Mesenchymal stem cell (in vitro differentiated cells and primary cell): ENCODE data around the gene LRRC70.
A peak's percentile ranks its signal among the peaks of the same experiment; 100 is the strongest.

ENCODE experiments used
- DNase-seq: peaks from one replicate; pipeline ENCODE4 v3.0.0-alpha.2; 2013
- H2AFZ ChIP-seq: one replicate; pipeline ENCODE4 v1.6.1; 2013; ENCODE audit warnings: low read depth, mild to moderate bottlenecking, control low read depth, inconsistent platforms, low read length, moderate library complexity
- H2AK5ac ChIP-seq: 2 replicates; pipeline ENCODE4 v1.6.1; 2013; ENCODE audit warnings: low read length, moderate library complexity, mild to moderate bottlenecking, inconsistent platforms; ENCODE audit not compliant: severe bottlenecking
- H2BK120ac ChIP-seq: one replicate; pipeline ENCODE4 v1.6.1; 2013; ENCODE audit warnings: low read depth, mild to moderate bottlenecking, inconsistent platforms, low read length, moderate library complexity
- H2BK12ac ChIP-seq, 2 experiments: one replicate each; pipeline ENCODE4 v1.6.1; 2013; ENCODE audit warnings: inconsistent platforms in 2 of 2, low read length in 2 of 2, mild to moderate bottlenecking in 2 of 2, moderate library complexity in 2 of 2, control low read depth in 1 of 2
- H2BK15ac ChIP-seq: one replicate; pipeline ENCODE4 v1.6.1; 2013; ENCODE audit warnings: mild to moderate bottlenecking, low read depth, inconsistent platforms; ENCODE audit not compliant: poor library complexity, severe bottlenecking
- H2BK5ac ChIP-seq: 2 replicates; pipeline ENCODE4 v1.6.1; 2013; ENCODE audit warnings: low read depth, mild to moderate bottlenecking, low read length, control low read depth, inconsistent platforms; ENCODE audit not compliant: poor library complexity, severe bottlenecking
- H3K14ac ChIP-seq, 2 experiments: one replicate each; pipeline ENCODE4 v1.6.1; 2013; ENCODE audit warnings: inconsistent platforms in 2 of 2, low read length in 2 of 2, control low read depth in 1 of 2, mild to moderate bottlenecking in 1 of 2, moderate library complexity in 1 of 2
- H3K18ac ChIP-seq, 2 experiments: one replicate each; pipeline ENCODE4 v1.6.1; 2013; ENCODE audit warnings: inconsistent platforms in 2 of 2, low read length in 2 of 2, control low read depth in 1 of 2, low read depth in 1 of 2, mild to moderate bottlenecking in 1 of 2
- H3K23ac ChIP-seq, 2 experiments: one replicate each; pipeline ENCODE4 v1.6.1; 2013; ENCODE audit warnings: inconsistent platforms in 2 of 2, low read length in 2 of 2, mild to moderate bottlenecking in 2 of 2, moderate library complexity in 2 of 2, control low read depth in 1 of 2
- H3K27ac ChIP-seq: 2 replicates; pipeline ENCODE4 v1.5.1; 2013; ENCODE audit warnings: mild to moderate bottlenecking, moderate library complexity, low read length, control low read depth, inconsistent platforms; ENCODE audit not compliant: poor library complexity, severe bottlenecking
- H3K27me3 ChIP-seq, 2 experiments: 2 replicates each; pipeline versions ENCODE4 v1.6.1 to v1.7.0; 2013; ENCODE audit warnings: low read length in 2 of 2, mild to moderate bottlenecking in 2 of 2, moderate library complexity in 2 of 2, control low read depth in 1 of 2, inconsistent platforms in 1 of 2; ENCODE audit not compliant: control insufficient read depth in 1 of 2, insufficient read depth in 1 of 2
- H3K36me3 ChIP-seq, 2 experiments: 2 replicates each; pipeline versions ENCODE4 v1.6.1 to v1.7.0; 2013; ENCODE audit warnings: low read length in 2 of 2, control low read depth in 1 of 2, inconsistent platforms in 1 of 2, low read depth in 1 of 2, mild to moderate bottlenecking in 1 of 2; ENCODE audit not compliant: insufficient read depth in 2 of 2, control insufficient read depth in 1 of 2
- H3K4ac ChIP-seq, 2 experiments: one replicate each; pipeline ENCODE4 v1.6.1; 2013; ENCODE audit warnings: inconsistent platforms in 2 of 2, low read length in 2 of 2, mild to moderate bottlenecking in 2 of 2, moderate library complexity in 2 of 2, control low read depth in 1 of 2, low read depth in 1 of 2
- H3K4me1 ChIP-seq: 2 replicates; pipeline ENCODE4 v1.6.1; 2013; ENCODE audit warnings: low read depth, low read length, control low read depth; ENCODE audit not compliant: control insufficient read depth, insufficient read depth
- H3K4me2 ChIP-seq: 2 replicates; pipeline ENCODE4 v1.6.1; 2013; ENCODE audit warnings: low read length, mild to moderate bottlenecking, inconsistent platforms; ENCODE audit not compliant: poor library complexity, severe bottlenecking
- H3K4me3 ChIP-seq, 2 experiments: 2 replicates each; pipeline versions ENCODE4 v1.5.1 to v1.7.0; 2013; ENCODE audit warnings: low read length in 2 of 2, mild to moderate bottlenecking in 2 of 2, control low read depth in 1 of 2, low read depth in 1 of 2; ENCODE audit not compliant: insufficient read depth in 1 of 2
- H3K79me1 ChIP-seq: replicated peaks from 2 replicates; pipeline ENCODE4 v1.6.1; 2013; ENCODE audit warnings: mild to moderate bottlenecking, control low read depth, low read length, inconsistent platforms; ENCODE audit not compliant: poor library complexity, severe bottlenecking
- H3K9ac ChIP-seq: 2 replicates; pipeline ENCODE4 v1.7.0; 2013; ENCODE audit warnings: mild to moderate bottlenecking, low read length, moderate library complexity
- H3K9me3 ChIP-seq: 2 replicates; pipeline ENCODE4 v1.7.0; 2013; ENCODE audit warnings: mild to moderate bottlenecking, low read length; ENCODE audit not compliant: control insufficient read depth
- H4K8ac ChIP-seq: one replicate; pipeline ENCODE4 v1.6.1; 2013; ENCODE audit warnings: inconsistent platforms, mild to moderate bottlenecking, low read length, moderate library complexity
- H4K91ac ChIP-seq: one replicate; pipeline ENCODE4 v1.6.1; 2013; ENCODE audit warnings: mild to moderate bottlenecking, low read length, inconsistent platforms
- WGBS: methylation state at CpG from one replicate; pipeline ENCODE4 v1.1.7; 2013; ENCODE audit warnings: mixed read lengths; 5-methylcytosine and 5-hydroxymethylcytosine counted together

LRRC70 gene

DNA sequence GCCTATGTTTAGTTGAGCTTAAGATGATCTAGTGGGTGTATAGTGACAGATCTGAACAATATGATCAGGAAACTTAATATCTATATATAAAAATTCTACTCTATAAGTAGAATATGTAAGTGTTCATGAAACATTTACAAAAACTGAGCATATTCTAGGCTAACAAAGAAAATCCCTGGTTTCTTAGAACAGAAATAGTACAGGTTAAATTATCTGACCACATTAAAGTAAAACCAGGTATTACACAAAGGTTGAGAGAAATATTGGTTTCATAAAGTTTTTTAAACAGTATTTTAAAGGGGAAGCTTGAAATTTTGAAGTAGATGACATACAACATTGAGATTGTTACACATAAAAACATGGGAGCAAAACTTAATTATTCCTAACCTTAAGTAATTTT, 39.3 kb downstream of the LRRC70 start:
- H2AK5ac ChIP-seq: no peak overlapping the region
- no peak overlapping the region for H2BK5ac ChIP-seq
- no peak overlapping the region for H2BK15ac ChIP-seq
- H2BK120ac ChIP-seq: no peak overlapping the region
- no peaks in the 10 kb centered on the region for H3K9me3 ChIP-seq
- no peak overlapping the region for H3K23ac ChIP-seq
- no peak overlapping the region for H3K4me3 ChIP-seq
- H3K36me3 ChIP-seq: peaks cover 8 to 10% of the 10 kb centered on the region in 2 experiments
- H3K79me1 ChIP-seq: peaks cover 10% of the 10 kb centered on the region
- no peak overlapping the region for H4K91ac ChIP-seq
- no peak overlapping the region for H4K8ac ChIP-seq
- no peak overlapping the region for H3K18ac ChIP-seq
- H3K9ac ChIP-seq: no peak overlapping the region
- no peaks in the 10 kb centered on the region for H3K27me3 ChIP-seq
- no peak overlapping the region for H3K27ac ChIP-seq
- no peak overlapping the region for H3K14ac ChIP-seq
- no peaks in the 10 kb centered on the region for H3K4me1 ChIP-seq
- H3K4ac ChIP-seq: no peak overlapping the region
- no peak for DNase-seq
- no peak overlapping the region for H2BK12ac ChIP-seq
- H2AFZ ChIP-seq: no peak overlapping the region
- H3K4me2 ChIP-seq: no peak overlapping the region

- 96% methylated on average over 5 of the region's 5 CpGs for WGBS
- Histone ChIP-seq H4K91ac (no peak overlapping the region), H2AK5ac (no peak overlapping the region), H3K4me1 (no peaks in the 10 kb centered on the region), H3K9me3 (no peaks in the 10 kb centered on the region), H3K4me3 (no peak overlapping the region), H3K27ac (no peak overlapping the region), H2BK12ac (no peak overlapping the region), H4K8ac (no peak overlapping the region), H2AFZ (no peak overlapping the region), H2BK15ac (no peak overlapping the region), H2BK5ac (peak overlapping the region; percentile 19), H3K9ac (no peak overlapping the region), H3K14ac (no peak overlapping the region), H3K27me3 (no peaks in the 10 kb centered on the region), H3K79me1 (peaks cover 3% of the 10 kb centered on the region), H3K4ac (no peak overlapping the region), H3K36me3 (no peaks in the 10 kb centered on the region), H3K23ac (no peak overlapping the region), H3K18ac (no peak overlapping the region), H3K4me2 (no peak overlapping the region), H2BK120ac (no peak overlapping the region)
- no peak for DNase-seq
Observed at GRCh38 chr5:62620761-62621160, 42.1 kb downstream of the LRRC70 start.

DNA sequence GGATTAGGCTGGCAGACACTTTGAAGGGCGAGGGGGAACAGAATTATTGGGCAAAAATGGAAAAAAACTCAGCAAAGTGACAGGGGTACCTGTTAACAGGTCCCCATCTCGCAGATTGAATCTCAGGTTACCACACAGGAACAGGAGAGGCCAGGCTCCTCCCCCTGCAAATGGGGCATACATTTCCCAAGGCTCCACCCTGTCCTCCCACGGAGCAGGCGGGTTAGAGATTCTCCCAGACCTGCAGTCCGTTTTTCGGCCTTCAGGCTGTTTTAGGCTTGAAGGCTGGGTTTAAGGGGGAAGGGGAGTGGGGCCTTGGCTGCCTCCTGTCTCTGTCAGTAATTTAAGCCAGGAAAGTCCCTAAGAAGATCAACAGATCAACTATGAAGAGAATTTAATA, 42.7 kb downstream of the LRRC70 start:
- H2AK5ac ChIP-seq: no peak overlapping the region
- no peak overlapping the region for H2BK5ac ChIP-seq
- WGBS: 67% methylated on average over 6 of the region's 6 CpGs
- H3K14ac ChIP-seq: no peak overlapping the region
- no peaks in the 10 kb centered on the region for H3K36me3 ChIP-seq
- no peak for DNase-seq
- H3K27me3 ChIP-seq: no peaks in the 10 kb centered on the region
- H3K79me1 ChIP-seq: peaks cover 3% of the 10 kb centered on the region
- H3K4ac ChIP-seq: no peak overlapping the region
- H2BK12ac ChIP-seq: no peak overlapping the region
- H3K4me1 ChIP-seq: no peaks in the 10 kb centered on the region
- H4K91ac ChIP-seq: no peak overlapping the region
- no peak overlapping the region for H4K8ac ChIP-seq
- H3K4me3 ChIP-seq: no peak overlapping the region
- H2BK120ac ChIP-seq: no peak overlapping the region
- no peak overlapping the region for H3K4me2 ChIP-seq
- no peak overlapping the region for H2AFZ ChIP-seq
- no peak overlapping the region for H2BK15ac ChIP-seq
- H3K9me3 ChIP-seq: no peaks in the 10 kb centered on the region
- H3K18ac ChIP-seq: no peak overlapping the region
- no peak overlapping the region for H3K23ac ChIP-seq
- no peak overlapping the region for H3K9ac ChIP-seq
- H3K27ac ChIP-seq: no peak overlapping the region

GRCh38 chr5:62623271-62623670, 44.7 kb downstream of the LRRC70 start:
- Histone ChIP-seq H3K27me3 (no peaks in the 10 kb centered on the region), H3K23ac (no peak overlapping the region), H2BK120ac (no peak overlapping the region), H3K9me3 (no peaks in the 10 kb centered on the region), H3K36me3 (peaks cover 3 to 15% of the 10 kb centered on the region in 2 experiments), H2AFZ (no peak overlapping the region), H2AK5ac (no peak overlapping the region), H2BK12ac (no peak overlapping the region), H4K8ac (no peak overlapping the region), H3K14ac (no peak overlapping the region), H2BK5ac (no peak overlapping the region), H2BK15ac (no peak overlapping the region), H3K9ac (no peak overlapping the region), H4K91ac (no peak overlapping the region), H3K18ac (no peak overlapping the region), H3K4me3 (no peak overlapping the region), H3K4me1 (no peaks in the 10 kb centered on the region), H3K4me2 (no peak overlapping the region), H3K79me1 (peaks cover 3% of the 10 kb centered on the region), H3K4ac (no peak overlapping the region), H3K27ac (no peak overlapping the region)
- DNase-seq: no peak
- WGBS: no CpG with 5 or more reads among the region's 1 CpG
